ENCODE results near the gene ACAA2. TPM values are rescaled to one million over a fixed set of nuclear protein-coding genes. Genes with fewer than 3 reads are reported as not detected.
A peak's percentile ranks its signal among the peaks of the same experiment; 100 is the strongest.

Gene ACAA2
- total RNA-seq, 1 experiment from 2014 or later, result 18.2 TPM

DNA sequence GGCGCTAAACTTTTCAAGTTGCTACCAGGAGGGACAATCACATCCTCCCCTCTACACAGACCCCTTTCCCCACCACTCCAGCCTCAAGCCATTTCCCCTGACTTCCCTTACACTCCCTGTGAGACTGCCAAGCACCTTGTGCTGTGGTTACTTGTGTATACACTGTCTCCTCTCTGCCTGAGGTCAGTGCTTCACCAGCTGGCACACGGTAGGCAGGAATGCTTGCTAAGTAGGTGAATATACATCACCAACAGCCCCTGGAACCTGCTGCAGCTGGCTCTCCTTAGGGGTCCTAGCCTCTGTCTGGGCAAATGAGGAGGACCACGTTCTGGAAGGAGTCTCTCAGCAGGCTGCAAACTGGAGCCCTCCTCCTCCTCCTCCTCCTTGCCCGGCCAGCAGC lies 38.3 kb upstream of the ACAA2 start:
- intact Hi-C loops (cut with micrococcal nuclease), result loop anchor here (10.0 kb wide), 1 partner anchor 197 kb away; no protein-coding TSS in a partner anchor
- no peak for ATAC-seq
- ChIA-PET CTCF (no interaction called here), RAD21 (ENCODE audit: low non-redundant PET in 1 of 2, low total read pairs in 2 of 2, uncharacterized antibody in 2 of 2, unreplicated experiment in 2 of 2) (no interaction called here), POLR2A (no interaction called here)
- no peak overlapping the region; the same call in 1 of the 2 replicates for H3K9ac ChIP-seq (ENCODE audit: low read length)
- no TSS peak for BruUV-seq (replicated peaks)
- H3K4me2 ChIP-seq (ENCODE audit: low read length), result no peak overlapping the region
- H4K20me1 ChIP-seq (ENCODE audit: insufficient read depth), result no peaks in the 10 kb centered on the region
- peaks cover 21 to 49% of the 10 kb centered on the region in 2 experiments for H3K4me1 ChIP-seq (ENCODE audit: control insufficient read depth in 1 of 2, insufficient read depth in 2 of 2, low read length in 2 of 2)
- no peaks in the 10 kb centered on the region for H3K36me3 ChIP-seq (ENCODE audit: control insufficient read depth in 1 of 2, insufficient read depth in 2 of 2, low read length in 2 of 2)
- H2AFZ ChIP-seq (ENCODE audit: low read depth, low read length, poor library complexity, severe bottlenecking), result no peak overlapping the region
- DNase-seq (ENCODE audit: low read depth, low spot score), result no peak
- no peak overlapping the region for H3K27ac ChIP-seq (ENCODE audit: low read depth, low read length)
- H3K4me3 ChIP-seq (replicated peaks in 1 of 2; ENCODE audit: low read depth in 1 of 2, low read length in 2 of 2), result no peak overlapping the region
- H3K79me2 ChIP-seq (ENCODE audit: insufficient read depth, low read length), result no peaks in the 10 kb centered on the region
- TF ChIP-seq EGR1 (IDR thresholded peaks at IDR 0.05; ENCODE audit: low read depth) (no peak), JUND (IDR thresholded peaks at IDR 0.05) (no peak), SRF (IDR thresholded peaks at IDR 0.05; ENCODE audit: low read depth) (no peak), CTCF (IDR thresholded peaks at IDR 0.05 in 2 of 3, conservative IDR thresholded peaks at IDR 0.05 in 1 of 3; ENCODE audit: borderline replicate concordance in 1 of 3, insufficient read depth in 1 of 3, low read depth in 2 of 3, low read length in 2 of 3) (no peak), YY1 (IDR thresholded peaks at IDR 0.05; ENCODE audit: extremely low read depth, insufficient replicate concordance, low read depth, low read length) (no peak)
- H3K9me3 ChIP-seq (ENCODE audit: control insufficient read depth in 1 of 2, insufficient read depth in 1 of 2, low read depth in 1 of 2, low read length in 2 of 2), result no peaks in the 10 kb centered on the region
- H3K27me3 ChIP-seq (ENCODE audit: insufficient read depth, low read length), result no peaks in the 10 kb centered on the region
- H3K9me2 ChIP-seq (ENCODE audit: insufficient read depth), result no peaks in the 10 kb centered on the region

GRCh38 chr18:49850636-49851035 lies 37.3 kb upstream of the ACAA2 start:
- no peak overlapping the region for H3K4me3 ChIP-seq (replicated peaks in 1 of 2; ENCODE audit: low read depth in 1 of 2, low read length in 2 of 2)
- no peaks in the 10 kb centered on the region for H3K9me3 ChIP-seq (ENCODE audit: control insufficient read depth in 1 of 2, insufficient read depth in 1 of 2, low read depth in 1 of 2, low read length in 2 of 2)
- no peak overlapping the region for H3K27ac ChIP-seq (ENCODE audit: low read depth, low read length)
- no peaks in the 10 kb centered on the region for H3K36me3 ChIP-seq (ENCODE audit: control insufficient read depth in 1 of 2, insufficient read depth in 2 of 2, low read length in 2 of 2)
- DNase-seq (ENCODE audit: low read depth, low spot score) (no peak), ATAC-seq (no peak)
- no peak overlapping the region for H3K9ac ChIP-seq (ENCODE audit: low read length)
- no peaks in the 10 kb centered on the region for H3K27me3 ChIP-seq (ENCODE audit: insufficient read depth, low read length)
- BruUV-seq (replicated peaks), result no TSS peak
- ChIA-PET RAD21 (ENCODE audit: low non-redundant PET in 1 of 2, low total read pairs in 2 of 2, uncharacterized antibody in 2 of 2, unreplicated experiment in 2 of 2) (interaction anchor here in 1 of 2 experiments (1.4 kb wide), 1 partner anchor 8 kb away, joined by 6 read pairs; no protein-coding TSS in a partner anchor), POLR2A (interaction anchor here (2.2 kb wide), 1 partner anchor 8 kb away, joined by 11 read pairs; no protein-coding TSS in a partner anchor), CTCF (interaction anchor here (2.2 kb wide), 1 partner anchor 8 kb away, joined by 16 read pairs; no protein-coding TSS in a partner anchor)
- peak overlapping the region; percentile 83; the same call in 1 of the 2 replicates for H3K4me2 ChIP-seq (ENCODE audit: low read length)
- H3K9me2 ChIP-seq (ENCODE audit: insufficient read depth), result no peaks in the 10 kb centered on the region
- H3K4me1 ChIP-seq (ENCODE audit: control insufficient read depth in 1 of 2, insufficient read depth in 2 of 2, low read length in 2 of 2), result peaks cover 21 to 49% of the 10 kb centered on the region in 2 experiments
- no peaks in the 10 kb centered on the region for H3K79me2 ChIP-seq (ENCODE audit: insufficient read depth, low read length)
- intact Hi-C loops (cut with micrococcal nuclease), result loop anchor here (10.0 kb wide), 1 partner anchor 196 kb away; no protein-coding TSS in a partner anchor
- no peak overlapping the region for H2AFZ ChIP-seq (ENCODE audit: low read depth, low read length, poor library complexity, severe bottlenecking)
- H4K20me1 ChIP-seq (ENCODE audit: insufficient read depth), result no peaks in the 10 kb centered on the region
- TF ChIP-seq EZH2 (IDR thresholded peaks at IDR 0.05) (no peak), ZNF274 (IDR thresholded peaks at IDR 0.05; ENCODE audit: low read depth, low read length) (no peak), ELF1 (IDR thresholded peaks at IDR 0.05; ENCODE audit: borderline replicate concordance, low read depth) (no peak), ATF3 (IDR thresholded peaks at IDR 0.05) (no peak), JUND (IDR thresholded peaks at IDR 0.05) (no peak), SP1 (IDR thresholded peaks at IDR 0.05; ENCODE audit: low read depth) (no peak), EZH2phosphoT487 (IDR thresholded peaks at IDR 0.05; ENCODE audit: borderline replicate concordance) (no peak), FOSL1 (IDR thresholded peaks at IDR 0.05; ENCODE audit: low read depth) (no peak), YY1 (IDR thresholded peaks at IDR 0.05; ENCODE audit: extremely low read depth, insufficient replicate concordance, low read depth, low read length) (no peak)
- TF ChIP-seq, protein P1, sequence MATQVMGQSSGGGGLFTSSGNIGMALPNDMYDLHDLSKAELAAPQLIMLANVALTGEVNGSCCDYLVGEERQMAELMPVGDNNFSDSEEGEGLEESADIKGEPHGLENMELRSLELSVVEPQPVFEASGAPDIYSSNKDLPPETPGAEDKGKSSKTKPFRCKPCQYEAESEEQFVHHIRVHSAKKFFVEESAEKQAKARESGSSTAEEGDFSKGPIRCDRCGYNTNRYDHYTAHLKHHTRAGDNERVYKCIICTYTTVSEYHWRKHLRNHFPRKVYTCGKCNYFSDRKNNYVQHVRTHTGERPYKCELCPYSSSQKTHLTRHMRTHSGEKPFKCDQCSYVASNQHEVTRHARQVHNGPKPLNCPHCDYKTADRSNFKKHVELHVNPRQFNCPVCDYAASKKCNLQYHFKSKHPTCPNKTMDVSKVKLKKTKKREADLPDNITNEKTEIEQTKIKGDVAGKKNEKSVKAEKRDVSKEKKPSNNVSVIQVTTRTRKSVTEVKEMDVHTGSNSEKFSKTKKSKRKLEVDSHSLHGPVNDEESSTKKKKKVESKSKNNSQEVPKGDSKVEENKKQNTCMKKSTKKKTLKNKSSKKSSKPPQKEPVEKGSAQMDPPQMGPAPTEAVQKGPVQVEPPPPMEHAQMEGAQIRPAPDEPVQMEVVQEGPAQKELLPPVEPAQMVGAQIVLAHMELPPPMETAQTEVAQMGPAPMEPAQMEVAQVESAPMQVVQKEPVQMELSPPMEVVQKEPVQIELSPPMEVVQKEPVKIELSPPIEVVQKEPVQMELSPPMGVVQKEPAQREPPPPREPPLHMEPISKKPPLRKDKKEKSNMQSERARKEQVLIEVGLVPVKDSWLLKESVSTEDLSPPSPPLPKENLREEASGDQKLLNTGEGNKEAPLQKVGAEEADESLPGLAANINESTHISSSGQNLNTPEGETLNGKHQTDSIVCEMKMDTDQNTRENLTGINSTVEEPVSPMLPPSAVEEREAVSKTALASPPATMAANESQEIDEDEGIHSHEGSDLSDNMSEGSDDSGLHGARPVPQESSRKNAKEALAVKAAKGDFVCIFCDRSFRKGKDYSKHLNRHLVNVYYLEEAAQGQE (IDR thresholded peaks at IDR 0.05; ENCODE audit: low read depth), result no peak
